Muscle of back (tissue), 13 donors: ENCODE measurements around the gene CCDC90B. TPM values are rescaled to one million over a fixed set of nuclear protein-coding genes. Genes with fewer than 3 reads are reported as not detected.
"Not testable (repeated sequence)": the region's sequence is repeated elsewhere in the genome, so short reads cannot be mapped to it uniquely, and the experiment has no call there.

Experiments
- DNase-seq, 3 donors: peaks; one replicate each; pipeline versions ENCODE4 v3.0.0 to v3.0.0-alpha.2; 2013
- long read RNA-seq, 9 donors: transcript quantifications; one replicate each; lab custom pipeline, GENCODE V29; 2026
- polyA plus RNA-seq, 10 donors: library from polyadenylated mRNA; unstranded; fragments of 120-200 nt; gene quantifications; one replicate each; pipeline ENCODE4 v1.2.1, GENCODE V29; 2013; ENCODE audit not compliant: insufficient read length in 10 of 10

CCDC90B gene
- 10 to 100 TPM; 74.2 to 99.9 (median 86.8) TPM for polyA plus RNA-seq
- long read RNA-seq, donor 1, full-length matches to known transcripts: 17 of 23 reads
- long read RNA-seq, donor 1, partial matches to known transcripts: 0 of 23 reads
- long read RNA-seq, donor 1, other reads (novel, unspliced or antisense): 6 of 23 reads
- long read RNA-seq, donor 2, full-length matches to known transcripts: 19 of 19 reads
- long read RNA-seq, donor 2, partial matches to known transcripts: 0 of 19 reads
- long read RNA-seq, donor 2, other reads (novel, unspliced or antisense): 0 of 19 reads
- long read RNA-seq, donor 3: 0 reads
- long read RNA-seq, donor 4, full-length matches to known transcripts: 26 of 31 reads
- long read RNA-seq, donor 4, partial matches to known transcripts: 0 of 31 reads
- long read RNA-seq, donor 4, other reads (novel, unspliced or antisense): 5 of 31 reads
- long read RNA-seq, donor 5, full-length matches to known transcripts: 18 of 18 reads
- long read RNA-seq, donor 5, partial matches to known transcripts: 0 of 18 reads
- long read RNA-seq, donor 5, other reads (novel, unspliced or antisense): 0 of 18 reads
- long read RNA-seq, donor 6, full-length matches to known transcripts: 28 of 28 reads
- long read RNA-seq, donor 6, partial matches to known transcripts: 0 of 28 reads
- long read RNA-seq, donor 6, other reads (novel, unspliced or antisense): 0 of 28 reads
- long read RNA-seq, donor 7, full-length matches to known transcripts: 18 of 18 reads
- long read RNA-seq, donor 7, partial matches to known transcripts: 0 of 18 reads
- long read RNA-seq, donor 7, other reads (novel, unspliced or antisense): 0 of 18 reads
- long read RNA-seq, donor 8, full-length matches to known transcripts: 26 of 36 reads
- long read RNA-seq, donor 8, partial matches to known transcripts: 10 of 36 reads
- long read RNA-seq, donor 8, other reads (novel, unspliced or antisense): 0 of 36 reads
- long read RNA-seq, donor 9, full-length matches to known transcripts: 3 of 3 reads
- long read RNA-seq, donor 9, partial matches to known transcripts: 0 of 3 reads
- long read RNA-seq, donor 9, other reads (novel, unspliced or antisense): 0 of 3 reads

- DNase-seq: peak; percentile 98 to 100 (median 98)
Observed at GRCh38 chr11:83285771-83286528, at the start of gene CCDC90B. CCDC90B (minus strand) TSS chr11:83286367; CDS start chr11:83285972, 395 bp downstream.

GRCh38 chr11:83335446-83336070, 49.4 kb upstream of the CCDC90B start:
- no peak for DNase-seq

GRCh38 chr11:83330303-83330702, 44.1 kb upstream of the CCDC90B start:
- DNase-seq: no peak

- DNase-seq: no peak
Observed at GRCh38 chr11:83326326-83326725, 40.2 kb upstream of the CCDC90B start.

GRCh38 chr11:83319346-83319745, 33.2 kb upstream of the CCDC90B start:
- DNase-seq: no peak

GRCh38 chr11:83318931-83319330, 32.8 kb upstream of the CCDC90B start:
- no peak for DNase-seq

GRCh38 chr11:83317757-83318690, 31.9 kb upstream of the CCDC90B start:
- no peak for DNase-seq

- not testable (repeated sequence) for DNase-seq
Observed at GRCh38 chr11:83316897-83317268, 30.7 kb upstream of the CCDC90B start.

- DNase-seq: not testable (repeated sequence)
Observed at GRCh38 chr11:83316143-83316896, 30.2 kb upstream of the CCDC90B start.

- DNase-seq: peak; percentile 3 to 74 (median 55)
Observed at GRCh38 chr11:83312430-83312829, 26.3 kb upstream of the CCDC90B start.

- peak in 1 of 3 donors; percentile 24 for DNase-seq
Observed at GRCh38 chr11:83311701-83312100, 25.5 kb upstream of the CCDC90B start.

- DNase-seq: peak in 1 of 3 donors; percentile 34
Observed at GRCh38 chr11:83310718-83311117, 24.6 kb upstream of the CCDC90B start.

GRCh38 chr11:83308536-83308935, 22.4 kb upstream of the CCDC90B start:
- DNase-seq: not testable (repeated sequence)

- DNase-seq: no peak
Observed at GRCh38 chr11:83306200-83307080, 20.3 kb upstream of the CCDC90B start.

- DNase-seq: peak in 1 of 3 donors; percentile 22
Observed at GRCh38 chr11:83303316-83303715, 17.1 kb upstream of the CCDC90B start.

GRCh38 chr11:83302151-83302550, 16.0 kb upstream of the CCDC90B start:
- no peak for DNase-seq

GRCh38 chr11:83299681-83300080, 13.5 kb upstream of the CCDC90B start:
- no peak for DNase-seq

GRCh38 chr11:83294208-83294607, 8.0 kb upstream of the CCDC90B start:
- no peak for DNase-seq
